B cell (primary cell): ENCODE results near the gene CRYBG3. TPM values are rescaled to one million over a fixed set of nuclear protein-coding genes. Genes with fewer than 3 reads are reported as not detected.

Experiments used
- ATAC-seq: fragments of 200-7000 bp; cut with Tn5 transposase; one replicate; pipeline ENCODE4 v1.10.0; 2021; ENCODE audit warnings: low read depth, mild to moderate bottlenecking, moderate number of reproducible peaks, moderate library complexity
- CTCF ChIA-PET: fragments of 350-600 bp; sonication (Branson Sonifier 250); formaldehyde crosslinking; loops from one replicate; lab custom pipeline; 2021; ENCODE audit warnings: antibody characterized with exemption, inconsistent platforms; lab: Charles Lee
- POLR2A ChIA-PET: fragments of 350-600 bp; sonication (Branson Sonifier 250); formaldehyde crosslinking; loops from one replicate; lab custom pipeline; 2021; ENCODE audit warnings: antibody characterized with exemption; lab: Charles Lee
- DNase-seq: peaks from one replicate; pipeline ENCODE4 v3.0.0; 2013
- H2AFZ ChIP-seq: 2 replicates; pipeline ENCODE4 v1.6.1; 2012; ENCODE audit warnings: mild to moderate bottlenecking, low read depth, low read length; ENCODE audit not compliant: insufficient read depth, poor library complexity, severe bottlenecking
- H3K27ac ChIP-seq, 2 donors: 1 replicate in 1 of 2; 2 replicates in 1 of 2; pipeline ENCODE4 v1.5.1; 2012 to 2013; ENCODE audit warnings: low read length in 2 of 2, mild to moderate bottlenecking in 2 of 2, moderate library complexity in 1 of 2
- H3K27me3 ChIP-seq, 4 experiments: fragments of 200-600 bp in 1 of 4; sonication (generic) in 1 of 4; replicated peaks in 1 of 4; 1 replicate in 2 of 4; 2 replicates in 2 of 4; pipeline versions ENCODE4 v1.6.1 to v1.7.0; 2013 to 2016; ENCODE audit warnings: low read length in 3 of 4, mild to moderate bottlenecking in 2 of 4, mixed read lengths in 1 of 4, moderate library complexity in 1 of 4; ENCODE audit not compliant: insufficient read depth in 4 of 4, control insufficient read depth in 3 of 4; ENCODE audit errors: control extremely low read depth in 1 of 4
- H3K36me3 ChIP-seq, 2 experiments: replicated peaks in 1 of 2; 1 replicate in 1 of 2; 2 replicates in 1 of 2; pipeline versions ENCODE4 v1.6.1 to v1.7.1; 2013; ENCODE audit warnings: low read length in 1 of 2; ENCODE audit not compliant: insufficient read depth in 2 of 2, control insufficient read depth in 1 of 2; ENCODE audit errors: control extremely low read depth in 1 of 2, extremely low read depth in 1 of 2
- H3K4me1 ChIP-seq, 2 donors: fragments of 200-600 bp in 1 of 2; sonication (generic) in 1 of 2; 1 replicate in 1 of 2; 2 replicates in 1 of 2; pipeline versions ENCODE4 v1.5.1 to v1.6.1; 2013 to 2017; ENCODE audit warnings: low read length in 2 of 2; ENCODE audit not compliant: control insufficient read depth in 2 of 2, insufficient read depth in 2 of 2
- H3K4me2 ChIP-seq: replicated peaks from 2 replicates; pipeline ENCODE3; 2012; ENCODE audit warnings: mild to moderate bottlenecking, low read depth, low read length; ENCODE audit not compliant: poor library complexity, severe bottlenecking
- H3K4me3 ChIP-seq, 5 experiments: fragments of 200-600 bp in 1 of 5; sonication (generic) in 1 of 5; 1 replicate in 3 of 5; 2 replicates in 2 of 5; pipeline versions ENCODE4 v1.5.1 to v1.7.0; 2011 to 2016; ENCODE audit warnings: low read length in 4 of 5, mild to moderate bottlenecking in 4 of 5, low read depth in 2 of 5, control low read depth in 1 of 5, moderate library complexity in 1 of 5; ENCODE audit not compliant: insufficient read depth in 1 of 5; ENCODE audit errors: control extremely low read depth in 1 of 5, extremely low read depth in 1 of 5
- H3K79me2 ChIP-seq: fragments of 200-600 bp; sonication (generic); one replicate; pipeline ENCODE4 v1.6.0; 2016; ENCODE audit warnings: low read length; ENCODE audit not compliant: control insufficient read depth, insufficient read depth
- H3K9ac ChIP-seq: fragments of 200-600 bp; sonication (generic); 2 replicates; pipeline ENCODE4 v1.6.1; 2017; ENCODE audit warnings: mild to moderate bottlenecking, low read length, moderate library complexity
- H3K9me3 ChIP-seq, 3 donors: one replicate each; pipeline versions ENCODE4 v1.6.1 to v1.7.1; 2013; ENCODE audit warnings: low read length in 2 of 3; ENCODE audit not compliant: control insufficient read depth in 2 of 3, insufficient read depth in 1 of 3; ENCODE audit errors: control extremely low read depth in 1 of 3
- H4K20me1 ChIP-seq: 2 replicates; pipeline ENCODE4 v1.6.0; 2012; ENCODE audit warnings: mild to moderate bottlenecking, low read length; ENCODE audit not compliant: insufficient read depth, control insufficient read depth, poor library complexity, severe bottlenecking
- H3K27ac Mint-ChIP-seq: one replicate; pipeline ENCODE4 v1.8.0; 2021; ENCODE audit warnings: mixed read lengths
- H3K27me3 Mint-ChIP-seq: one replicate; pipeline ENCODE4 v1.8.0; 2021; ENCODE audit warnings: mixed read lengths
- H3K4me1 Mint-ChIP-seq: one replicate; pipeline ENCODE4 v1.8.0; 2021; ENCODE audit warnings: mixed read lengths
- H3K4me3 Mint-ChIP-seq: one replicate; pipeline ENCODE4 v1.8.0; 2021; ENCODE audit warnings: mixed read lengths
- H3K9me3 Mint-ChIP-seq: one replicate; pipeline ENCODE4 v1.8.0; 2022; ENCODE audit warnings: mixed read lengths; ENCODE audit not compliant: insufficient read depth
- EZH2 ChIP-seq: IDR thresholded peaks from 2 replicates; pipeline ENCODE4 v1.6.1; 2012; ENCODE audit warnings: borderline replicate concordance, low read depth, mild to moderate bottlenecking, moderate library complexity, low read length; ENCODE audit not compliant: insufficient read depth, poor library complexity, severe bottlenecking
- WGBS: methylation state at CpG from one replicate; pipeline ENCODE4 v1.1.5; 2013; ENCODE audit warnings: missing lambda C conversion rate; ENCODE audit not compliant: insufficient coverage; 5-methylcytosine and 5-hydroxymethylcytosine counted together
- intact Hi-C: fragments of 100-400 bp; cut with micrococcal nuclease; formaldehyde crosslinking; loops from one replicate; pipeline ENCODE4 v1.10.0; 2022
- polyA minus RNA-seq: library from RNA; depleted of rRNA, polyadenylated mRNA; stranded (reverse); fragments of >200 nt; gene quantifications from 2 replicates; pipeline ENCODE4 v1.2.3, GENCODE V29; 2012
- polyA plus RNA-seq: library from polyadenylated mRNA; depleted of rRNA; stranded (reverse); fragments of >200 nt; gene quantifications from 2 replicates; pipeline ENCODE4 v1.2.3, GENCODE V29; 2012
- total RNA-seq, 2 donors: library from RNA; stranded (reverse); fragments of 120-200 nt in 1 of 2; gene quantifications; 1 replicate in 1 of 2; 2 replicates in 1 of 2; pipeline versions ENCODE4 v1.2.3 to v1.2.4, GENCODE V29; 2013 to 2022
- TF ChIP-seq, protein P1 (sequence below): fragments of 200-600 bp; IDR thresholded peaks from one replicate; pipeline ENCODE4 v1.8.0; 2022; ENCODE audit warnings: antibody characterized with exemption, mild to moderate bottlenecking

The CRYBG3 gene
- total RNA-seq (2.0 and 2.2 TPM in 2 replicates), polyA plus RNA-seq (0.33 and 3.0 TPM in 2 replicates), polyA minus RNA-seq (1.1 and 3.1 TPM in 2 replicates)
- total RNA-seq (2013) = 4.5 TPM

DNA sequence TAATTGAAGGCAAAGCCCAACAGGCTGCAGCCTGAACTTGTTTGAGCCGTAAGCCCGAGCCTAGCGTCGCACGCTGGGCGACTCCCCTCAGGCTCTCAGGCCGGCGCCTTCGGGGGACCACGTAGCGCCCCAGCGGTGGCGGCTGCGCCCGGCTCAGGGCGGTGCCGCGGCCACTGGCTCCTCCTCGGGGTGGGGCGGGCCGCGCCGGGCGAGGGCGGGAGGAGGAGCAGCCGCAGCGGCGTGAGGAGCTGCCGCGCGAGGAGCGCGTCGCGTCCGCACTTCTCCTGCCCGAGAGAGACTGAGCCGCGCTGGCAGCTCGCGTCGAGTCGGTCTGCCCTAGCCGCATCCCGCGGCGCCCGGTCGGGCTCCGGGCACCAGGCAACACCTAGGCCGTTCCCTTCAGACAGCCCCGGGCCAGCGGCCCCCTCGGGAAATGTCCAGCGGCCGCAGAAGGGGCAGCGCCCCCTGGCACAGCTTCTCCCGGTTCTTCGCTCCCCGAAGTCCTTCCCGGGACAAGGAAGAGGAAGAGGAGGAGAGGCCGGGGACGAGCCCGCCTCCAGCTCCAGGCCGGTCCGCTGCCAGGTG lies at the start of gene CRYBG3:
Gene CRYBG3 (plus strand): TSS at position 238 of the 585 bp plus-strand sequence. CDS start 196 bp downstream, at position 434.
- Histone ChIP-seq H3K4me3 (peak within 1 kb of the TSS; percentile 65 to 93 (median 70)), H3K4me1 (peaks cover 15 to 17% of the 10 kb centered on the region in 2 donors), H2AFZ (peak within 1 kb of the TSS; percentile 84), H3K4me2 (peak within 1 kb of the TSS; percentile 88), H4K20me1 (no peaks in the 10 kb centered on the region), H3K27ac (peak within 1 kb of the TSS in 1 of 2 donors; percentile 22), H3K9ac (peak within 1 kb of the TSS; percentile 86), H3K27me3 (peaks cover 0 to 26% (median 15%) of the 10 kb centered on the region in 4 experiments), H3K79me2 (no peaks in the 10 kb centered on the region), H3K9me3 (peaks cover 0 to 7% (median 0%) of the 10 kb centered on the region in 3 donors), H3K36me3 (no peaks in the 10 kb centered on the region)
- Mint-ChIP-seq H3K27ac (peak within 1 kb of the TSS; percentile 85), H3K4me1 (peaks cover 24% of the 10 kb centered on the region), H3K4me3 (peak within 1 kb of the TSS; percentile 95), H3K27me3 (peaks cover 55% of the 10 kb centered on the region), H3K9me3 (no peaks in the 10 kb centered on the region)
- TF ChIP-seq, protein P1, sequence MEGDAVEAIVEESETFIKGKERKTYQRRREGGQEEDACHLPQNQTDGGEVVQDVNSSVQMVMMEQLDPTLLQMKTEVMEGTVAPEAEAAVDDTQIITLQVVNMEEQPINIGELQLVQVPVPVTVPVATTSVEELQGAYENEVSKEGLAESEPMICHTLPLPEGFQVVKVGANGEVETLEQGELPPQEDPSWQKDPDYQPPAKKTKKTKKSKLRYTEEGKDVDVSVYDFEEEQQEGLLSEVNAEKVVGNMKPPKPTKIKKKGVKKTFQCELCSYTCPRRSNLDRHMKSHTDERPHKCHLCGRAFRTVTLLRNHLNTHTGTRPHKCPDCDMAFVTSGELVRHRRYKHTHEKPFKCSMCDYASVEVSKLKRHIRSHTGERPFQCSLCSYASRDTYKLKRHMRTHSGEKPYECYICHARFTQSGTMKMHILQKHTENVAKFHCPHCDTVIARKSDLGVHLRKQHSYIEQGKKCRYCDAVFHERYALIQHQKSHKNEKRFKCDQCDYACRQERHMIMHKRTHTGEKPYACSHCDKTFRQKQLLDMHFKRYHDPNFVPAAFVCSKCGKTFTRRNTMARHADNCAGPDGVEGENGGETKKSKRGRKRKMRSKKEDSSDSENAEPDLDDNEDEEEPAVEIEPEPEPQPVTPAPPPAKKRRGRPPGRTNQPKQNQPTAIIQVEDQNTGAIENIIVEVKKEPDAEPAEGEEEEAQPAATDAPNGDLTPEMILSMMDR = no peak
- TF ChIP-seq EZH2 = no peak
- DNase-seq (peak; percentile 87), ATAC-seq (peak; percentile 99)
- intact Hi-C loops = loop anchor here (1.0 to 5.0 kb wide), 4 partner anchors 58 to 775 kb away; partner anchors contain the start of genes ARL6 and CLDND1
- under 1% methylated on average over 63 of the region's 66 CpGs for WGBS
- ChIA-PET CTCF (interaction anchor here (1.0 to 1.9 kb wide), 4 partner anchors 17 to 200 kb away, joined by 3 to 6 read pairs (median 3); no protein-coding TSS in a partner anchor), POLR2A (interaction anchor here (0.6 kb wide), 1 partner anchor 216 kb away, joined by 5 read pairs; no protein-coding TSS in a partner anchor)

DNA sequence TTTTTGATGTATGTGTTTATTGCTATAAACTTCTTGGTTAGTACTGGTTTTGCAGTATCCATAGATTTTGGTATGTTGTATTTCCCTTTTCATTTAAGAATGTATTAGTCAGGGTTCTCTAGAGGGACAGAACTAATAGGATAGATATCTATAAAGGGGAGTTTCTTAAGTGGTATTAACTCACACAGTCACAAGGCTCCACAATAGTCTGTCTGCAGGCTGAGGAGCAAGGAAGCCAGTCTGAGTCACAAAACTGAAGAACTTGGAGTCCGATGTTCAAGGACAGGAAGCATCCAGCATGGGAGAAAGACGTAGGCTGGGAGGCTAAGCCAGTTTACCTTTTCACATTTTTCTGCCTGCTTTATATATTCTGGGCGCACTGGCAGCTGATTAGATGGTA lies 48.9 kb upstream of the CRYBG3 start:
- Mint-ChIP-seq H3K27ac (no peak overlapping the region), H3K27me3 (no peaks in the 10 kb centered on the region), H3K9me3 (no peaks in the 10 kb centered on the region), H3K4me3 (no peak overlapping the region), H3K4me1 (no peaks in the 10 kb centered on the region)
- Histone ChIP-seq H3K27ac (no peak overlapping the region), H3K4me2 (no peak overlapping the region), H3K9ac (no peak overlapping the region), H2AFZ (no peak overlapping the region), H4K20me1 (no peaks in the 10 kb centered on the region), H3K4me3 (no peak overlapping the region), H3K36me3 (no peaks in the 10 kb centered on the region), H3K27me3 (no peaks in the 10 kb centered on the region), H3K9me3 (peaks cover 0 to 5% (median 0%) of the 10 kb centered on the region in 3 donors), H3K79me2 (peaks cover 3% of the 10 kb centered on the region), H3K4me1 (no peaks in the 10 kb centered on the region)
- WGBS = 100% methylated on average over 2 of the region's 3 CpGs
- ChIA-PET CTCF (no interaction called here), POLR2A (no interaction called here)
- ATAC-seq = no peak
- DNase-seq = no peak
- intact Hi-C loops = no loop called here
- TF ChIP-seq, protein P1 = no peak
- TF ChIP-seq EZH2 = no peak
